H9 (cell line): ENCODE measurements around the gene ADCK2. TPM values are rescaled to one million over a fixed set of nuclear protein-coding genes. Genes with fewer than 3 reads are reported as not detected.
"Not testable (repeated sequence)": the region's sequence is repeated elsewhere in the genome, so short reads cannot be mapped to it uniquely, and the experiment has no call there.

Source experiments
- DNase-seq: peaks from one replicate; pipeline ENCODE4 v3.0.0-alpha.2; 2017
- H2AFZ ChIP-seq: one replicate; pipeline ENCODE4 v1.6.1; 2013; ENCODE audit warnings: mild to moderate bottlenecking, low read length, control low read depth, moderate library complexity
- H2AK5ac ChIP-seq: 2 replicates; pipeline ENCODE4 v1.6.1; 2013; ENCODE audit warnings: low read length, control low read depth, mixed read lengths; ENCODE audit not compliant: insufficient read length
- H2BK120ac ChIP-seq: one replicate; pipeline ENCODE4 v1.6.1; 2013; ENCODE audit warnings: low read depth, mild to moderate bottlenecking, low read length, control low read depth, inconsistent platforms; ENCODE audit not compliant: poor library complexity, severe bottlenecking
- H2BK12ac ChIP-seq: 2 replicates; pipeline ENCODE4 v1.6.1; 2013; ENCODE audit warnings: low read length, control low read depth, mixed read lengths, low read depth; ENCODE audit not compliant: insufficient read length
- H2BK15ac ChIP-seq: 2 replicates; pipeline ENCODE4 v1.6.1; 2013; ENCODE audit warnings: low read depth, low read length, control low read depth
- H2BK20ac ChIP-seq: one replicate; pipeline ENCODE4 v1.6.1; 2013; ENCODE audit warnings: low read depth, mild to moderate bottlenecking, low read length, control low read depth, inconsistent platforms; ENCODE audit not compliant: poor library complexity, severe bottlenecking
- H2BK5ac ChIP-seq: 2 replicates; pipeline ENCODE4 v1.6.1; 2013; ENCODE audit warnings: low read length, control low read depth, mixed read lengths; ENCODE audit not compliant: insufficient read length
- H3K14ac ChIP-seq: 2 replicates; pipeline ENCODE4 v1.6.1; 2013; ENCODE audit warnings: low read length, control low read depth; ENCODE audit not compliant: insufficient read depth
- H3K18ac ChIP-seq: 2 replicates; pipeline ENCODE4 v1.6.1; 2013; ENCODE audit warnings: low read depth, mild to moderate bottlenecking, mixed read lengths, low read length, control low read depth; ENCODE audit not compliant: insufficient read length
- H3K23ac ChIP-seq: 2 replicates; pipeline ENCODE4 v1.6.1; 2013; ENCODE audit warnings: low read length, control low read depth, mixed read lengths, low read depth; ENCODE audit not compliant: insufficient read length
- H3K23me2 ChIP-seq: 2 replicates; pipeline ENCODE4 v1.6.1; 2013; ENCODE audit warnings: low read depth, mild to moderate bottlenecking, mixed read lengths, low read length, control low read depth; ENCODE audit not compliant: insufficient read length, poor library complexity, severe bottlenecking
- H3K27ac ChIP-seq: 2 replicates; pipeline ENCODE4 v1.5.1; 2013; ENCODE audit warnings: low read length, control low read depth, mixed read lengths, low read depth; ENCODE audit not compliant: insufficient read length
- H3K27me3 ChIP-seq: 2 replicates; pipeline ENCODE4 v1.6.1; 2013; ENCODE audit warnings: low read length, control low read depth, inconsistent platforms; ENCODE audit not compliant: insufficient read depth
- H3K4ac ChIP-seq: 2 replicates; pipeline ENCODE4 v1.6.1; 2013; ENCODE audit warnings: low read depth, mild to moderate bottlenecking, control low read depth, inconsistent platforms, low read length, moderate library complexity
- H3K4me1 ChIP-seq: 2 replicates; pipeline ENCODE4 v1.6.1; 2013; ENCODE audit warnings: low read length, control low read depth, inconsistent platforms; ENCODE audit not compliant: insufficient read depth
- H3K4me2 ChIP-seq: 2 replicates; pipeline ENCODE4 v1.6.1; 2013; ENCODE audit warnings: low read length, control low read depth, mixed read lengths; ENCODE audit not compliant: insufficient read length, insufficient read depth
- H3K56ac ChIP-seq: 2 replicates; pipeline ENCODE4 v1.6.1; 2013; ENCODE audit warnings: low read depth, mild to moderate bottlenecking, mixed read lengths, low read length, control low read depth; ENCODE audit not compliant: insufficient read length
- H3K79me1 ChIP-seq: 2 replicates; pipeline ENCODE4 v1.6.1; 2013; ENCODE audit warnings: low read depth, mild to moderate bottlenecking, moderate library complexity, low read length, control low read depth, inconsistent platforms; ENCODE audit not compliant: insufficient read depth, poor library complexity, severe bottlenecking
- H3K79me2 ChIP-seq: 2 replicates; pipeline ENCODE4 v1.6.1; 2013; ENCODE audit warnings: low read length, control low read depth, inconsistent platforms; ENCODE audit not compliant: insufficient read depth
- H3K9ac ChIP-seq: 2 replicates; pipeline ENCODE4 v1.6.1; 2013; ENCODE audit warnings: low read length, control low read depth, mixed read lengths; ENCODE audit not compliant: insufficient read length; ENCODE audit errors: extremely low read depth
- H3K9me3 ChIP-seq: one replicate; pipeline ENCODE4 v1.6.1; 2013; ENCODE audit warnings: low read depth, low read length, inconsistent platforms; ENCODE audit not compliant: control insufficient read depth
- H3T11ph ChIP-seq: one replicate; pipeline ENCODE4 v1.6.1; 2013; ENCODE audit warnings: mild to moderate bottlenecking, low read length, control low read depth, inconsistent platforms
- H4K20me1 ChIP-seq: one replicate; pipeline ENCODE4 v1.6.1; 2013; ENCODE audit not compliant: control insufficient read depth, insufficient read length, insufficient read depth
- H4K5ac ChIP-seq: 2 replicates; pipeline ENCODE4 v1.6.1; 2013; ENCODE audit warnings: low read depth, mild to moderate bottlenecking, mixed read lengths, low read length, control low read depth; ENCODE audit not compliant: insufficient read length
- H4K8ac ChIP-seq: replicated peaks from 2 replicates; pipeline ENCODE4 v1.6.1; 2013; ENCODE audit warnings: low read length, control low read depth, mixed read lengths, low read depth; ENCODE audit not compliant: insufficient read length
- H4K91ac ChIP-seq: 2 replicates; pipeline ENCODE4 v1.6.1; 2013; ENCODE audit warnings: low read depth, mild to moderate bottlenecking, moderate library complexity, mixed read lengths, low read length, control low read depth; ENCODE audit not compliant: insufficient read length
- H3K27ac Mint-ChIP-seq, 3 experiments: 2 replicates in 2 of 3; 3 replicates in 1 of 3; pipeline ENCODE4 v1.8.0; 2020 to 2021; ENCODE audit warnings: mixed read lengths in 3 of 3, mild to moderate bottlenecking in 1 of 3, moderate library complexity in 1 of 3
- H3K27me3 Mint-ChIP-seq: 2 replicates; pipeline ENCODE4 v1.8.0; 2021; ENCODE audit warnings: low read depth, mild to moderate bottlenecking, moderate library complexity, mixed read lengths
- H3K36me3 Mint-ChIP-seq, 3 experiments: 2 replicates in 2 of 3; 3 replicates in 1 of 3; pipeline ENCODE4 v1.8.0; 2020 to 2021; ENCODE audit warnings: low read depth in 3 of 3, mixed read lengths in 3 of 3; ENCODE audit not compliant: insufficient read depth in 1 of 3
- H3K4me1 Mint-ChIP-seq, 2 experiments: 2 replicates each; pipeline ENCODE4 v1.8.0; 2020; ENCODE audit warnings: mixed read lengths in 2 of 2
- H3K4me3 Mint-ChIP-seq, 2 experiments: 2 replicates in 1 of 2; 3 replicates in 1 of 2; pipeline ENCODE4 v1.8.0; 2020 to 2021; ENCODE audit warnings: mild to moderate bottlenecking in 2 of 2, mixed read lengths in 2 of 2, moderate library complexity in 1 of 2
- H3K9me3 Mint-ChIP-seq, 2 experiments: 2 replicates in 1 of 2; 3 replicates in 1 of 2; pipeline ENCODE4 v1.8.0; 2020; ENCODE audit warnings: mild to moderate bottlenecking in 2 of 2, mixed read lengths in 2 of 2, moderate library complexity in 1 of 2
- CTCF ChIP-seq: fragments of 200-600 bp; sonication (generic); conservative IDR thresholded peaks from 3 replicates; pipeline ENCODE4 v1.8.0; 2021; ENCODE audit warnings: antibody characterized with exemption, mild to moderate bottlenecking
- WGBS: extraction: QIAGEN DNeasy Blood & Tissue Kit; methylation state at CpG from one replicate; pipeline ENCODE4 v1.1.7; 2013; ENCODE audit warnings: missing lambda C conversion rate, low lambda C conversion rate, mixed read lengths; ENCODE audit not compliant: insufficient read length; ENCODE audit errors: extremely low coverage; 5-methylcytosine and 5-hydroxymethylcytosine counted together
- total RNA-seq: library from RNA; stranded (reverse); gene quantifications from 2 replicates; pipeline ENCODE4 v1.2.1, GENCODE V29; 2021

Gene ADCK2
- total RNA-seq, 1 experiment from 2014 or later: 12.4 TPM

GRCh38 chr7:140691376-140692045 lies 18.8 kb downstream of the ADCK2 start:
- no peaks in the 10 kb centered on the region for H3K79me1 ChIP-seq
- no peak overlapping the region for H3K23ac ChIP-seq
- no peak overlapping the region for H3K27ac ChIP-seq
- Mint-ChIP-seq H3K4me3 (no peak overlapping the region), H3K9me3 (no peaks in the 10 kb centered on the region), H3K27me3 (no peaks in the 10 kb centered on the region; the same call in 1 of the 2 replicates), H3K27ac (peak overlapping the region in 1 of 3 experiments; percentile 85; a peak in 2 of 7 replicates), H3K36me3 (peaks cover 0 to 4% (median 3%) of the 10 kb centered on the region in 3 experiments; a peak in 4 of 7 replicates), H3K4me1 (peaks cover 5% of the 10 kb centered on the region in 2 experiments)
- no peaks in the 10 kb centered on the region for H3K79me2 ChIP-seq
- no peaks in the 10 kb centered on the region for H3K4me1 ChIP-seq
- no peak overlapping the region for H2BK5ac ChIP-seq
- H3K14ac ChIP-seq: no peak overlapping the region
- no peak overlapping the region for H2AFZ ChIP-seq
- no peaks in the 10 kb centered on the region for H4K20me1 ChIP-seq
- no peak overlapping the region for H2AK5ac ChIP-seq
- H3K27me3 ChIP-seq: no peaks in the 10 kb centered on the region
- H2BK12ac ChIP-seq: no peak overlapping the region
- no peaks in the 10 kb centered on the region for H3K23me2 ChIP-seq
- no peak overlapping the region for H3K18ac ChIP-seq
- no peak overlapping the region for H4K8ac ChIP-seq
- H4K91ac ChIP-seq: no peak overlapping the region
- no CpG with 5 or more reads among the region's 12 CpGs for WGBS
- H2BK15ac ChIP-seq: no peak overlapping the region
- no peaks in the 10 kb centered on the region for H3K9me3 ChIP-seq
- H4K5ac ChIP-seq: no peak overlapping the region
- H3K4me2 ChIP-seq: no peak overlapping the region
- H2BK20ac ChIP-seq: no peak overlapping the region
- DNase-seq: peak; percentile 57
- no peak overlapping the region for H3K9ac ChIP-seq
- H2BK120ac ChIP-seq: no peak overlapping the region
- no peak overlapping the region for H3K4ac ChIP-seq
- no peak overlapping the region for H3K56ac ChIP-seq
- TF ChIP-seq CTCF: peak; percentile 51
- no peak overlapping the region for H3T11ph ChIP-seq

GRCh38 chr7:140693849-140694248 lies 21.1 kb downstream of the ADCK2 start:
- H3K27ac Mint-ChIP-seq, H3K27me3 Mint-ChIP-seq: not testable (repeated sequence)
- WGBS: no CpG with 5 or more reads among the region's 10 CpGs

More at GRCh38 chr7:140693849-140694248, 21.1 kb downstream of the ADCK2 start:
- H2BK5ac ChIP-seq, H2BK20ac ChIP-seq, H4K20me1 ChIP-seq, H2AK5ac ChIP-seq, H3K9me3 Mint-ChIP-seq, H3K4ac ChIP-seq, H2AFZ ChIP-seq, H3T11ph ChIP-seq, H3K23me2 ChIP-seq, H4K5ac ChIP-seq, H3K27me3 ChIP-seq, H4K8ac ChIP-seq, H3K4me2 ChIP-seq, H2BK120ac ChIP-seq, H3K23ac ChIP-seq, DNase-seq, H3K56ac ChIP-seq, H3K36me3 Mint-ChIP-seq, H2BK15ac ChIP-seq, H3K27ac ChIP-seq, H3K4me3 Mint-ChIP-seq, H3K4me1 ChIP-seq, H3K18ac ChIP-seq, H2BK12ac ChIP-seq, H3K9ac ChIP-seq, H3K79me1 ChIP-seq, H3K14ac ChIP-seq, H3K9me3 ChIP-seq, H3K79me2 ChIP-seq, H4K91ac ChIP-seq: not testable (repeated sequence)
- peaks cover 15 to 17% of the 10 kb centered on the region in 2 experiments for H3K4me1 Mint-ChIP-seq
